ENCODE results near the gene MBNL2. TPM values are rescaled to one million over a fixed set of nuclear protein-coding genes. Genes with fewer than 3 reads are reported as not detected.
A peak's percentile ranks its signal among the peaks of the same experiment; 100 is the strongest.

Gene MBNL2
- total RNA-seq, 1 donor from 2014 or later: 50.4 TPM

DNA sequence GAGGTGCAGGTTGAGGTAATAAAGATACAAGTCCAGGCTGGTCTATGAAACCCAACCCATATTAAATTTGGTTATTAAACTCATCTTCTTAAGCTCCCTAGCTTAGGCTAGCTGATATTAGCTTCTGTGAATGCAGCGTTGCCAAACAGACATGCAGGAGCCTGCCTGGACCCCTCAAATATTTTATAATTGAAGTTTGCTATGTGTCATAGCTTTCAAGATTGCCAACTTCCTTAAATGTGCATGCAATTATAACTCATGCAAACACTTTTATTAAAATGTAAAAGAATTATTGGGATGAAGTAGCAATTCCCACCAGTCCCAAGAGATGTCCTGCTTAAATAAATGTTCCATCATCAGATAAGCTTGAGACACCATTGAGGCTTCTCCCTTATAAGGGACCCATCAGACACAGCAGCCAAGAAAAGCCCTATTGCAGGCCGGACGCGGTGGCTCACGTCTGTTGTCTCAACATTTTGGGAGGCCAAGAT lies 51.3 kb downstream of the MBNL2 start:
- DNase-seq (ENCODE audit: low read depth, low spot score): no peak

DNA sequence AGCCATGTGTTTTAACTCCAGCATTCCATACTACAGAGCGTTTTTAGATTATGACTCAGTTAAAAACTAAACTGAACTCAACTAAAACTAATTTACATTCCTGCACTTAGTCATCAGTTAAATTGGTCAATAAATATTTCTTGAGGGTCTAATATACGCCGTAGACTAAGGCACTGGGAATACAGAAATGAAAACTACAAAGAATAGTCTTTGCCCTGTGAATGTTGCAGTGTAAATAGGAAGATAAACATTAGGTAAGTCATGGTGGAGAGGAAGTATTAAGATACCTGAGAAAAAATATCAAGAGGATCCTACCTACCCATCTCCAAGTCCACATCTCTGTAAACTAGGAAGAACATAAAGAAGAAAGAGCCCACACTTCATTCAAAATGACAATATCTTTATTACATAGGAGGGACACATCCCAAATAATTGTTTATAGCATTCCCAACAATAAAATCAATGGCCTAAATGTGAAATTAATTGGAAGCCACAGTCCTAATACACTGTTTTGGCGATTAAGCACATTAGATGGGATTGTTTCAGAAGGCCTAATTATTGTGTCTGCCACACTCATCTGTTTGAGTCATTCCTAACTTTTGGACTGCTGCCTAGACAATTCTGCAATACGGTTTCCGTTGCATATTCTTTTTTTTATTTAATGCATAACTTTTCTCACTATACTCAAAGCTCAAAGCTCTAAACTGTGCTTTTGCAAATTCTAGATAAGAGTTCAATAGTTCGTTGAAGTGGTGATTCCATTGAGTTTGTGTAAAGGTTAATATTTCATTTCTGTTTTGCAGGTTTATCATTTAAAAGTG lies 52.9 kb downstream of the MBNL2 start:
- DNase-seq (ENCODE audit: low read depth, low spot score): peak; percentile 75

DNA sequence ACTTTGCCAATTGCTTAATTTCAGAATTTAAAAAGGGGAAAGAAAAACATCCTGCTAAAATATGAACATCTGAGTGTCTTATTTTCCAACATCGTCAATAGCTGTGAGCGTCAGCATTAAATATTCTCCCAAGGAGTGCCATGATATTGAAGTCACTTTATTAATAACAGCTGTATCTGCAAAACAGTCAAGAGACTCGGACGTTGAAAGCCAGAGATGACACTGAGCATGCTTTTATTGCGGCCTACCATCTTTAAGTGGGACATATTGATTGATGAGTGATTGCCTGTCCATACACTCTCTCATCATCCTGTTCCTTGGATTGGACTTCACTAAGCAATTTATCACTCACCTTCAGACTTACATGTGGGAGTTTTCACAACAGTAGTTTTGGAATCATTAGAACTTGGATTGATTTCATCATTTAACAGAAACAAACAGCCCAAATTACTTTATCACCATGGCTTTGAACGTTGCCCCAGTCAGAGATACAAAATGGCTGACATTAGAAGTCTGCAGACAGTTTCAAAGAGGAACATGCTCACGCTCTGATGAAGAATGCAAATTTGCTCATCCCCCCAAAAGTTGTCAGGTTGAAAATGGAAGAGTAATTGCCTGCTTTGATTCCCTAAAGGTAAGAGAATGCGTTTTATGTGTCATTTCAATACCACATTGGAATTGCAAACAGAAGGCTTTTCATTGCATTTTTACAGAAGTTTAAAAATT lies 53.8 kb downstream of the MBNL2 start:
- no peak for DNase-seq (ENCODE audit: low read depth, low spot score)

DNA sequence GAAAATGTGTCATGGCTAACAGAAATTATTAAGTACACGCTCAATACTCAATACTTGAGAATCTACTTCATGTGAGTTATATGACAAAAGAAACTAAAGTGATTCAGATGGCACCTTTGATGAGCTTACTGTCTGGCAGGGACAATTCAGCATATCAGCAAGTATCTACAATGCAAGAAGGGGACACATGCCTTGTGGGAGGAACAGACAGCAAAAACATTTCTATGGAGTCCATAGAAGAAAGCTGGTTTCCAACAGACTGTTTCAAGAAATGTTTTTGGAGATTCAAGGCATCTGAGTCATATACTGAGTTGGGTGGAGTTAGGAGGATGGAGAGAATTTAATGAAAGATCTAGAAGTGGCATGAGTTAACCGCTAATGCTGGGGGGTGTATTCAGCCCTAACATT lies 54.7 kb downstream of the MBNL2 start:
- DNase-seq (ENCODE audit: low read depth, low spot score): no peak

DNA sequence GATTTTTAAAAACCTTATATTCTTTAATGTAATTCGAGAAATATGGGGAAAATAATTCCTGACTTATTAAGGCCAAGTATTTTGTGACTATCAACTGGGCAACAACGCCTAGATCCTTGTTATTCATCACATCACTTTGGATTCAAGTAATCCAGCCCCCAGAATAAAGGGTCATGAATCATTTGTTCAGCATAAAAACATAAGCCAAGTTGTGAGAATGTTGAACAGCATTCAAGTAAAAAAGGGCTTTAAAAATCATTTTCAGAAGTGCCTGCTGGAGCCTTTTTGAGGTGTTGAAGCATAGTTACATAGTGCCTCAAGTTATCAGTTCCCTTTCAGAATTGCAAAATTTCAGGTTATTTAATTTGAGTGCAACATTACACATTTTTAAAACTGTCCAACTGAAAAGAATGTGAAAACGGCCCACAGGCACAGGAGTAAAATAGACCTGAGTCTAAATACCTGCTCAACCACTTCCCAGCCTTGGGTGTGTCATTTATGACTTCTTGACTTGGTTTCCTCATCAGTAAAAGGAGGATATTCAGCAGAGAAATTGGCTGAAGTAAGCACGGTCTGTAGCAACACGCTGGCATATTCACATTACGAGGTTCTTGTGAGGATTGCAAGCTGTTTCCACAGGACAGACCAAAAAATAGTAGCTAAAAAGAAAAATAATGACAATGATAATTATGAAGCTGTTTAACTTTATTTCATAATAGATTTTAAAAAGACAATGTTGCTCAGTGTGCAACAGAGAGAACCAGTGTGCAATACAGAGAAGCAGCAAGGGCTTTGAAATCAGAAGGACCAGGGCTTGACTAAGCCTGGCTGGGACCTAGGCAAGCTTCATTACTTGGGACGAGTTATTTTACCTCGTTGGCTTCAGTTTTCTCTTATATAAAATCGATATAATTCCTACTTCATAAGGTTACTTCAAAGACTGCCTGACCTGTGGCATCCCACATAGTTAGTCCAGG lies 56.6 kb downstream of the MBNL2 start:
- no peak for DNase-seq (ENCODE audit: low read depth, low spot score)

DNA sequence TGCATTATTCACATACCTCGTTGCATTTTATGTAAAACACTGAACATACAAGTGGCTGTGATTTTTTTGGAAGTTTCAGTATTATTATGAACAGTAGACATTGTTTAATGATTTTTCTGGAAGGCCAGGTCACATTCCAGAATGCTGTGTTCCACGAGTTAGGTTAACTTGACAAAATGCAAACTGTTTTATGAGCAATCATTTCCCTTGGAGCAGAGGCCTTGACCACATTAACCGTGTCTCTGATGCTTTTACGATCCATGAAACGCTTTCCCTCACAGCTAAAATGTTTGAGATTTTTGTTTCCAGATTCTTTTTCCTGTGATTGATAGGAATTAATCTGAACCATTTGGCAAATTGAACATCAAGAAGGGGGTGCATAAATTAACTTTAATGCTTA lies 57.8 kb downstream of the MBNL2 start:
- DNase-seq (ENCODE audit: low read depth, low spot score): no peak

DNA sequence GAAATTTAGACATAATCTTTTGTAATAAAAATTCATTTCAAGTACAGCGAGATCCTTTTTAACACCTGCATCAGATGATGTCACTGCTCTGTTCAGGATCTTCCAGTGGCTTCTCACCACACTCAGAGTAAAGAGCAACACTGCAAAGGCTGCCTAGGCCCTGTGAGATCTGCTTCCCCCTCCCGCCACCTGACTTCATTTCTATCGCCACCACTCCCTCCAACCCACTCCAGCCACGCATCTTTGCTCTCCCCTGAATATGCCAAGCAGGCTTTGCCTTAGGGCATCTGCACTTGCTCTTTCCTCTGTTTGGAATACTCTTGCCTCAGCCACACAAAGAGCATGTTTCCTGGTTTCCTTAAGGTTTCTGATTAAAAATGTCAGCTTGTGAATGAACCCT lies 58.3 kb downstream of the MBNL2 start:
- DNase-seq (ENCODE audit: low read depth, low spot score): no peak

DNA sequence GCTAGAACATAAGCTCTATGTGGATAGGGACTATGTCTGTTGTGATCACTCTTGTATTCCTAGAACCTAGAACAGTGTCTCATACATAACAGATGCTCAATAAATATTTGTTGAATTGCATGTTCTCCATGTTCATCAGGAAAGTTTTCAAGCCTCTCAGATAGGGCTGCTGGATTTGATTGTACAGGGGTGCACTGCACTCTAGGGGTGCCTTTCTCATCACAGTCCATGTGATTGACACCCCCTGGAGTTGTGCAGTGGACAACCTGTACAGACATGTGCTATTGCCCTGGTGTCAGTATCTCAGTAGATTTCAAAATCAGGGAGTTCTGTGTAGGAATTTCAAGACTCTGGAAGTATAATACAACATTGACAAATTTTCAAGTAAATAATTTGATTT lies 58.9 kb downstream of the MBNL2 start:
- no peak for DNase-seq (ENCODE audit: low read depth, low spot score)

DNA sequence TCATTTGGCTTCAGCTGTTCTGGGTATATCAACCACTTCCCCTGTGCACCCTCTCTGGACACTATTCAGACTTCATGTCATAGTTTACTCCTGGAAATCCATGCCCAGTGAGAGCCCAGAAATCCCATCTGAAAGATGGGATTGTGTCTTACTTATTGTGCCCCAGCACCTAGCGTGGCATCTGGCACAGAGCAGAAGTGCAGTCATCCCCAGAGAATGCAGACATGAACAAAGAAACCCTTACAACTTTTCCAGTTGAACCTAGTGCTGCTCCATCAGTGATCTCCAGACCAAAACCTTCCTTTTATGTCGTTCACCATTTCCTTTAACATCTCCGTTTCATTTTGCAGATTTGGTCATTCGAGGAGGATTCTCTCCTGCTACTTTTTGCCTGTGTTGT lies 60.6 kb downstream of the MBNL2 start:
- DNase-seq (ENCODE audit: low read depth, low spot score): no peak

DNA sequence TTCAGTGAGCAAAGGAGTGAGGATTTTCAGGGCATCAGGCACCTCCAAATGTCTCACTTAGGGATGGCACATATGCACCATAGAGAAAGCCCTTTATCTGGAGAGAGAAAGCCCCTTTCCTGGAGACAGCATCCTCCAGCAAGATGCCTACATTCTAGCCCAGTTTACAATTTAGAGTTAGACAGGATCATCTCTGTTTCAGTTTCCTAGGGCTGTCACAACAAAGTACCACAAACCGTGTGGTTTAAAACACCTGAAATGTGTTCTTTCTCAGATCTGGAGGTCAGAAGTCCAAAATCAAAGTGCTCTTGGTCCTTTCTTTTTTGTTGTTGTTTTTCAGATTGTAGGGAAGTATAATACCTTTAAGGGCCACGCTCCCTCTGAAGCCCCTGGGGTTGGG lies 61.8 kb downstream of the MBNL2 start:
- no peak for DNase-seq (ENCODE audit: low read depth, low spot score)

DNA sequence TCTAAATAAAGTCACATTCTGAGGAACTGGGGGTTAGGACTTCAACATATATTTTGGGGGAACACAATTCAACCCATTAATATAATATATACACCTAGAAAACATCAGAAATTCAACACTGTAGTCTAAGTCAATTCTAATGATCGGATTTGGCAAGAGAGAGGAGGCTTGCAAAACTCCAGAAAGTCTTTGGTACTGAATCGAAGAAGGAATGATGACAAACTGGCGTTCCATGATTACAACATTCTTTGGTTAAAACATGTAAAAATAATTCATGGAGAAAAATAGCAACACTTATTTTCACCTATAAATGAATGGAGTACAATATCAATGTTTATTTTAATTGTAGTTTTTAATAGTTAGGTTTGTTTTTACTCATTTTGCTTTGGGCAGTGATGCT lies 62.4 kb downstream of the MBNL2 start:
- DNase-seq (ENCODE audit: low read depth, low spot score): no peak

DNA sequence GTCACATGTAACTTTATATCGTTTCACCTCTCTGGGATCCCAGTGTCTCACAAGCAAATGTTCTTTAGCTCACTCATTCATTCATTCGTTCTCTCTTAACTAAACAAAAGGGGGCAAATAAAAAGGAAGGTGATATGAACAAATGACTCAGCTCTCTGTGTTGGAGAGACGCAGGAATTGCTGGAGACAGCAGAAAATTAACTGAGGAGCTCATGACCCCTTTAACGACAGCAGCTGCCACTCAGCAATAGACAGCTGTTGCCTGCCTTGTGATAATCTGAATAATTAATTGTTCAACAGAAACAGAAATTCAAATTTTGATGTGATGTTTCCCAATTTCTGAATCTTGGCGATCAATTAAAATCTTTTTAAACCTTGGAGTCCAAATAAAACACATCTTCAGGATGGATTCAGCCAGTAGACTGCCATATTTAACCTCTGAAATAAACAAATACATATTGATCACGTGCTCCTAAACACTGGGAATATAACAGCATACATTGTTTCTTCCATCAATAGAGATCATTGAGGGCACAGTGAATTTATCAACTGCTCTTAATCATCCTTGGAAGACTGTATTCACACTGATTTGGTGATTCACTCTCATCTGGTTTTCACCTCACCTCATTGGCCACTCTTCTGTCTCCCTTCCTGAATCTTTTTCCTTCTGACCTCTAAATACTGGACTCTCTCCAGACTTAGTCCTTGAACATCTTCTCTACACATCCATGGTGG lies 63.3 kb downstream of the MBNL2 start:
- DNase-seq (ENCODE audit: low read depth, low spot score): no peak

DNA sequence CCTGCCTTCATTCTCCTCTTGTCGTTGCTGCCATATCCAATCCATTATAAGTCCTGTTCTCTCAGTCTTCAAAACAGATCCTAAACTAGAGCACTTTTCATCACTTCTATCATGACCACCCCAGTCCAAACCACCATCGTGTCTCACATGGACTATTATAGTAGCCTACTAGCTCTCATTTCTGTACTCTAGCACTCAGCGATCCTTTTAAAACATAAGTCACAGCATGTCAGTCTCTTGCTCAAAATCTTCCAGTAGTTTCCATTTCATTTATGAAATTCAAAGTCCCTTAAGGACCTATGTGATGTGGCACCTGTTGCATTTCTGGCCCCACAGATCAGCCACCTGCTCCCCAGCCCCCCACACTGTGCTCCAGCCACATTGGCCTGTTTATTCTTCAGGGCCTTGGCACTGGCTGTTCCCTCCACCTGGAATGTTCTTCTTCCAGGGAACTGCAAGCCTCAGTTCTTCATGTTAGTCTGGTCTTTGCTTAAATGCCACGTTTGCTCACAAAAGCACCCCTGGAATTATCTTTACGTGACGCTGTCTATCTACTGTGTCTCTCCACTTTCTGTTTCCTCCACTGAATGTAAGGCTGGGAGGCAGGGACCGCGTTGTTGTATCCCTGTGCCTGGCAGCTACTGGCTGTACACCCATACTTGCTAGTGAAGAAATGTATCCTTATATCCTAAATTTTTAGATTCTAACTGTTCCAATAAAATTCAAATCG lies 64.3 kb downstream of the MBNL2 start:
- DNase-seq (ENCODE audit: low read depth, low spot score): no peak

DNA sequence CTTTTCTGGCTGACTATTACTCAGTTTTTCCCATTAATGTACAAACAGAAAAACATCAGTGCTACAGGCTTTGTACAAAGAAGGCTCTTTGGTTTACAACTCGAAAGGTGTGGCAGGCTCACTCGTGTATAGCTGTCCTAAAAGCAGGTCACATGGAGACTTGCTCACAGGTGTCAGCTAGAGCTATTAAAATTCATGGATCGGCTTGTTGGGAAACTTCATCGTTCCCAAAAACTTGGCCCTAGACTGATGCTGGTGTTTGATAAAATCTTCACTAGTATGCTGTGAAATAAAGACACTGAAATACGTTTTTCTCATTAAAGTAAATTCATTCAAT lies 64.9 kb downstream of the MBNL2 start:
- no peak for DNase-seq (ENCODE audit: low read depth, low spot score)

DNA sequence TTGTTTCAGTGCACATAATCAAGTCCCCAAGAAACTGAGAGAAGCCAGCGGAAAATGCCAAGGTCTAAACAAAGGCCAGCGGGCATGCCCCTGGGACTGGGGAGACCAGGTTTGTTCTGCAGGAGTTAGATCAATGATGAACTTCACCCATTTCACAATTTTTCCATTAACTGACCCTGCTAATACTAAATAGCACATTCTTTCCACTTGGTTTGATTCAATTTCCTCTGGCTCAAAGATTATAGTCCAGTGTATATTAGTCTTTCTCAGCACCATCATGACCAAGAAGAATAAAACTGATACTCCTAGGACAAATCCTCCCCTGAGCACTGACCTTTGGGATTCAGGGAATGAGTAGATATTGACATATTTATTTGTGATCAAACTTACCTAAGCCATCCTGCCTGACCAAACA lies 66.4 kb downstream of the MBNL2 start:
- DNase-seq (ENCODE audit: low read depth, low spot score): no peak

DNA sequence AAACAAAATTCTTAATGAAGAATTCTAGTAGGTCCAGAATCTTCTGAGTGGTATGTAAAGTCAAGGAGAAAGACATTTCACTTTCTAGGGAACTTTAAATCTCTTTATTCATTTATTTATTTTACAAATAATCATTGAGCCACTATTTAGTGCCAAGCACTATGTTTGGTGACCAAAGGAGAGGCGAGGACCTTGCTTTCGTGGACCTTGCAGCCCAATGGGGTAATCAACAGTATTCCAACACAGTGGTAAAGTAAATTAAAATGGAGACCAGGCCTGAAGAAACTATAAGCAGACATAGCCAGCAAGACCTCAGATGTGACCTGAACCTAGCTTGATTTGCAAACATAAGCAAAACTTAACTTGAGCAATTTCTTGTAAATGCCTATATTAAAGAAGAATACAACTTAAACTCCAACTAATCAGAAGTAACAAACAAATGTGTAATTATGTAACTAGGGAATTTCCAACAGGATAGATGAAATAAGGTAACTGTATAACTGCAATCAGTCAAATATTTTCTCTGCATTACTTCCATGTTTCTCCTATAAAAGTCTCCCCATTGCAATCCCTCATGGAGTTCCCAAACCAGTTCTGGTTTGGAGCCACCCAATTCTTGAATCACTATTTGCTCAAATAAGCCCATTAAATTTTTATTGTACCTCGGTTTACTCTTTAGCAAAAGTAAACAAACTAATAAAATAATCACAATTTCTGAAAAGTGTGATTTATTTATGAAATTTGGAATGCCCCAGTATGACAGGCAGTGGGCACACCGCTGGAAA lies 67.6 kb downstream of the MBNL2 start:
- DNase-seq (ENCODE audit: low read depth, low spot score): no peak

DNA sequence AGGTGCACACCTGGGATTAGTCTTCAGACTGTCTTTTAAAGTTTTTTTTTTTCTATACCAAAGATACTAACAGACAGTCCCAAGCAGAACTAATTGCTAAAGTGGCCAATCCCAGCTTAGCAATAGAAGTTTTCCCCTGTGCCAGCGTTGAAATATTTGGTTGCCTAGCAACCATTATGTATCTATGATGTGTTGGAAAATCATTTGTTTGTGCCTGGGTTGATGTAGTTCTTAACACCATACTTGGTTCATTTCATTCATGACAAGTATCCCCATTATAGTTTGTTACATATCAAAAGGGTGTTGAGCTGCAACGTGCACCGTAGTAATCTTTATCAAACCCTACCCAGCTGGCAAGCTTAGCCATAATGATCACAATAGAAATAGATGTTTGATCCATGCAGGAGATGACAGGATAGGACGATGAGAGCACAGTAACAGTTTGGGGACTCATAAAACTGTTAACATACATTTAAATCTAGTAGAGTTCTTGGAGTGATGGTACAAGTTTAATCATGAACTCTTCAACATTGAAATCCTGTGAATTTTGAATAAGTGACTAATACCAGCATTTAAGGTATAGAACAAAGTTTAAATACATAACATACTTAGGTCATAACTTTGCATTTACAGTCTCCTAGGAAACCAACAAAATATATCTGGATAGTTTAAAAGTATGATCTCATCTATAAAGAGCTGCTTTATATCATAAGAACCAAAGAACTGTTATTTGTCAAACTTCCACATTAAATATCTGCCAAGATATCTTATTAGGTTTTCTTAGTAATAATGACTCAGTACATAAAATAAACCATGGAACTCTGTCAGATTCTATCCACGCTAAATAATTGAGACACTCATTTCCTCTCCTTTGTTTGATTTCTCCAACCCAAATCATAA lies 73.4 kb downstream of the MBNL2 start:
- peak; percentile 60 for DNase-seq (ENCODE audit: low read depth, low spot score)

DNA sequence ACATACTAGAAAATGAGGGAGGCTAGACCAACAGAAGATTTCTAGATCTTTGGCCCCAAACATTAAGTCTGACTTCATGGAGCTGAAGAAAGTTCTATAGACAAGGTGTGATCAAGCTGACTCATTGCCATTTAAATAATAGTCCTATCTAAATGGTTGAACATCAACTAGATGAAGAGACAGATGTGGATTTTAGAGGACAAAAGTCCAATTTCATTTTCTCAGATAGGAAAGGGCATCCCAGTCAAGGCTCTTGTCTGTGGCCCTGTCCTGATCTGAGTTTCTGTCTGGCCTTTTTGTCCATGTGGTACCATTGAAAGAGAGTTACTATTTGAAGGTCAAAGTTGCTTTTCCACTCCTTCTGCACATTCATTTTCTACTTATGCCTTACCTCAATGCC lies 74.6 kb downstream of the MBNL2 start:
- no peak for DNase-seq (ENCODE audit: low read depth, low spot score)

DNA sequence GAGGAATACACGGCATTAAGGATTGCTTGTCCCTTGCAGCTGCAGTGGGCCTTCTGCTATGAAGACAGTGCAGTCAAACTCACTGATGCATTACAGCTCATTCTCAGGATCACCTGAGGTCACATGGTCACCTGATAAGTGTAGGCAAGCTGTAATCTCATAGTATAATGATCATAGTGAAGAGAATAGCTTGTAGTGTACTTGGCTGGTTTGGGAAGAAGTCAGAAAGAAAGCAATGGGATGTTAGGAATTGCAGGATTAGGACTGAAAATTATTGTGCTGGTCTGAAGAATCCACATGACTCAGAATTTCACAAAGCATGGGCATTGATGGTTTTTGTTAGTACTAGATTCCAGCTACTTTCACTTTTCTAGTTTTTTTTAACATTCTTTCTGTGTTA lies 76.7 kb downstream of the MBNL2 start:
- no peak for DNase-seq (ENCODE audit: low read depth, low spot score)
